Left cardiac atrium (tissue), 4 donors: ENCODE results near the gene ECHS1. TPM values are rescaled to one million over a fixed set of nuclear protein-coding genes. Genes with fewer than 3 reads are reported as not detected.
"Not testable (repeated sequence)": the region's sequence is repeated elsewhere in the genome, so short reads cannot be mapped to it uniquely, and the experiment has no call there.

ENCODE experiments used
- ATAC-seq, 2 donors: fragments of 200-7000 bp; cut with Tn5 transposase; one replicate each; pipeline ENCODE4 v1.9.1; 2020; ENCODE audit warnings: mild to moderate bottlenecking in 2 of 2, moderate library complexity in 2 of 2
- DNase-seq: peaks from one replicate; pipeline ENCODE4 v3.0.0-alpha.2; 2020
- intact Hi-C, 2 donors: fragments of 100-400 bp; cut with DNase I; formaldehyde crosslinking; loops; one replicate each; pipeline versions ENCODE4 v1.14.1 to v1.15.1; 2022 to 2023
- total RNA-seq, 2 donors: library from RNA; stranded (reverse); fragmentation: NEBNext Ultra II Directional; extraction: Animal tissue kit (Norgen Biotek cat#: 25700); gene quantifications; one replicate each; pipeline ENCODE4 v1.2.1, GENCODE V29; 2021
- donor health status: DM: no; HTN: yes; CAD: no.
- donor health status: DM: no; HTN: yes; CAD: no; lungs with severe emphysema.
- donor health status: DM: yes; HTN: yes; CAD: no.
- donor health status: Dilated cardiomyopathy.

The ECHS1 gene
- total RNA-seq, 2 donors from 2014 or later: 106 to 135 TPM

DNA sequence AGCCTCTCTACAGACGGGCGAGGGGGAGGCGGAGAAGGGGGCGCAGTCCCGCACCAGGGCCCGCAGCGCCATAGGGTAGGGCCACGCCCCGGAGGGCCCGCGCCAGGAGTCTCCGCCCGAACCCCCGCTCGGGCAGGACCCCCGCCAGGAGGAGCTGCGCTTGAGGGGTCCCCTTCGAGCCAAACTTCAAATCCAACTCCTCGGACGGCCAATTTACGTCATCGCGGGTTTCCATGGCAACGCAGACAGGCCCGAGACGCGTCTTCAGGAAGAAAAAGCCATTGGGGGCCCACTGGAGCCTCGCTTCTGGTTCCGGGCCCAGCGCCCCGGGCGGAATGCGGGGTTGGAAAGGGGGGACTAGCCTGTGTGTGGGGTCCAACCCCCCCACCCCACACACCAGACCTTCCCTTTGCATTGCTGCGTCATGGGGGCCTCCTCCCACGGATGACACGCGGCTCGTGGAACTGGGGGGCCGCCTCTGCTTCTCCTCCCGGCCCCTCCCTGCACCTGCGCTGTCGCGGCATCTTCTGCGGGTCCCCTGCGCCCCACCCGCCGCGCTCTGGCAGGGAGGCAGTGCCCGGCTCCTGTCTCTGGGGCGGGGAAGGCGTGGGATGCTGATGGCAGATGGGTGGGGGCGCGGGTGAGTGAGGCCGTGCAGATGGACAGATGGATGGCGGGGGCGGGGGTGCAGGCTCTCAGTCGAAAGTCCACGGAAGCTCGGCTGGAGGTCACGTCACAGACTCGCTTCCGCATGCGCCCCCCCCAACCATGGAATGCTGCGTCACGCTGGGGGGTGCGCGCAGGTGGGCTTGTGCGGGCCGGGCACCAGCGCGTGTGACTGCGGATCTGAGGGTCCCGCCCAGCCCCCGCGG is 37.7 kb downstream of the ECHS1 start:
- DNase-seq (peak; percentile 69), ATAC-seq (peak; percentile 41 to 43)
- intact Hi-C loops: loop anchor here in 1 of 2 donors (10.0 kb wide), 1 partner anchor 189 kb away; the partner anchor contains the start of gene CYP2E1

- ATAC-seq (peak in 1 of 2 donors; percentile 49), DNase-seq (no peak)
- intact Hi-C loops: loop anchor here in 1 of 2 donors (10.0 kb wide), 1 partner anchor 190 kb away; the partner anchor contains the start of gene CYP2E1
These were observed 38.5 kb downstream of the ECHS1 start for GRCh38 chr10:133334503-133335245.

- DNase-seq (no peak), ATAC-seq (no peak)
- intact Hi-C loops: loop anchor here in 1 of 2 donors (10.0 kb wide), 1 partner anchor 192 kb away; the partner anchor contains the start of gene CYP2E1
These were observed 40.0 kb downstream of the ECHS1 start for GRCh38 chr10:133332936-133333699.

DNA sequence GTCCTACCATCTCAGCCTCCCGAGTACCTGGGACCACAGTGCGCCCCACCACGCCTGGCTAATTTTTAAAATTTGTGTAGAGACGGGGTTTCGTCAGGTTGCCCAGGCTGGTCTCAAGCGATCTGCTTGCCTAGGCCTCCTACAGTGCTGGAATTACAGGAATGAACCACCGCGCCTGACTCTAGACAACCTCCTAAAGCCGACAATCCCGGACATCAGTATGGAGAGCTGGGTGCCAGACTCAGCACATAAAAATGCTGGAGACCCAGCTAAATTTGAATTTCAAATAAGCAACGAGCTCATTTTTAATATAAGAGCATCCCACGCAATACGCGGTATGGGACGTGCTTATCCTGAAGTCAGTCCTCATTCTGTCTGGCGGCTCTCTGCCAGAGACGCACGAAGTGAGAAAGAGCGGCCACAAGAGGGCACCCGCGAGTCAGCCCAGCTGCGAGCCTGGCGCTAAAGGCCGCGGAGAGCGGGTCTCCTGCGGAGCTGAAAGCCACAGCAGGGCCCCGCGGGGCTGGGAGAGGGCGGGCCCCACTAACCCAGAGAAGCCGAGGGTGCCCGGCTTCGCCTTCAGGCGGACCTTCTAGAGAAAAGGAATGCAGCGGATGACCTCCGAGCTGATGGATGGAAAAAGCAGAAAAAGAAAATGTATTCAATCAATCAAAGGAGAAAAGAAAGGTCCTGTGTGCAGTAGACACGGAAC is 43.5 kb downstream of the ECHS1 start:
- DNase-seq (peak; percentile 90), ATAC-seq (peak; percentile 81 to 87)
- intact Hi-C loops: loop anchor here in 1 of 2 donors (2.0 to 10.0 kb wide), 3 partner anchors 65 to 278 kb away; partner anchors contain the start of genes CYP2E1 and MTG1

DNA sequence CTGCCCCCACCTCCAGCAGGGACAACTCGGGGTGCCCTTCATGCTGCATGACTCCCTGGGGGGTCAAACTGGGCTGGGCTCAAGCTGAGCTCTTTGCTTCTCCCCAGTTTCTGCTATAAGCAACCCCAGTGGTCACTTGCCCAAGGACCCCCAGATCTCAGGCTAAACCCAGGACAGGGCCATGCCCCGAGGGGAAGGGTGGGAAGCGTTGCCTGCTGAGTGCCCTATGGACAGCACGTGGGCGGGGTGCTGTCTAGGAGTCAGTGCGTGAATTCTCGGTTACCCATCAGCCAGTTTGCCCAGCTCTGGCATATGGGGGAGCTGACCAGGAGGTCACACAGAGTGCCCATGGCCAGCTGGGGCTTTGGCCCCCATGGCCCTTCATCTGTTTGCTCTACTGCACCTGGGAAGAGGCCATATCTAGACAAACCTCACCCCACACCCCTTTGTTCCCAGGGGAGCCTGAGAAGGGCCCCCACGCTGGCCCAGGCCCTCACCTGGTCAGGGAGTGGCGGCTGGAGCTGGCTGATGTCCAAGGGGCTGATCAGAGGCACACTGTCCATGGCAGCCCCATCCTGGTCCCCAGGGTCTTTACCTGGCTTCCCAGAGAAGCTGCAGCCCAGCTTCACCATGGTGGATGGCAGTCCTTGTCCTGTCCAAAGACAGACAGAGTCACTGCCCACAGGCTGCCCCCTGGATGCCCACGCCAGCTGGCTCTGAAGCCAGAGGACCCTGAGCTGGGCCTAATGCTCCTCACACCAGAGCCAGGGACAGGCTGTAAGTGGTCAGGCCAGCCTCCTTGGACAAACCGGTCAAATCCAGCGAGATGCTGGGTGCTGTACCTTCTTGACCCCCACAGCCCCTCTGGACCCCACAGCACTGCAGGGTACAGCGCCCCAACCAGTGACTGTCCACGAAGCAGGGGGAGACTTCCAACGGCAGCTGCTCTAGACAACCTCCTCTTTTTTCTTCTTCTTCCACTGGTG is 44.5 kb downstream of the ECHS1 start:
- no peak for DNase-seq
- intact Hi-C loops: loop anchor here in 1 of 2 donors (2.0 to 5.0 kb wide), 2 partner anchors 66 to 279 kb away; partner anchors contain the start of gene MTG1
- no peak for ATAC-seq

GRCh38 chr10:133327651-133328357 is 45.4 kb downstream of the ECHS1 start:
- ATAC-seq (no peak), DNase-seq (no peak)
- intact Hi-C loops: loop anchor here in 1 of 2 donors (2.0 to 5.0 kb wide), 2 partner anchors 67 to 279 kb away; partner anchors contain the start of gene MTG1

GRCh38 chr10:133326745-133327650 is 46.2 kb downstream of the ECHS1 start:
- ATAC-seq (no peak), DNase-seq (no peak)
- intact Hi-C loops: loop anchor here in 1 of 2 donors (5.0 kb wide), 1 partner anchor 280 kb away; no protein-coding TSS in a partner anchor

GRCh38 chr10:133326223-133326551 is 47.0 kb downstream of the ECHS1 start:
- ATAC-seq: no peak
- no peak for DNase-seq
- intact Hi-C loops: loop anchor here in 1 of 2 donors (5.0 kb wide), 1 partner anchor 281 kb away; no protein-coding TSS in a partner anchor

- DNase-seq (no peak), ATAC-seq (peak in 1 of 2 donors; percentile 22)
- intact Hi-C loops: loop anchor here in 1 of 2 donors (5.0 kb wide), 1 partner anchor 282 kb away; no protein-coding TSS in a partner anchor
These were observed 47.5 kb downstream of the ECHS1 start for GRCh38 chr10:133325440-133326222.

DNA sequence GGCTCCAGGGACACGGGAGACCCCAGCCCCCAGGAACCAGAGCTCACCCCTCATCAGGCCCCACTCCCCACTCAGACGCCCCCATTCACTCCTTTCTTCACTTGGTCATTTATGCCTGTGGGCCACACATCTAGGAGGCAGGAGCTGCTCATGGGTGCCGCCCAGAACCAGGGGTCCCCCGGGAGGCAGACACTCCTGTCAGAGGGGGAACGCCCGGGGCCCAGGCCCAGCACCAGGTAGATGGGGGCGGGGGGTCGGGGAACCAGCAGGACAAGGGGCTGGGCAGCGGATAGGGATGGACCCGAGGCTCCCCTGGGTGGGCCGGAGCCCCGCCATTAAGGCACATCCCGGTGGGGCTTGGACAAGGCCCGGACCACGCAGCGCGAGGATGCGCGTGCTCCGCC is 48.3 kb downstream of the ECHS1 start:
- intact Hi-C loops: loop anchor here in 1 of 2 donors (5.0 kb wide), 1 partner anchor 282 kb away; no protein-coding TSS in a partner anchor
- ATAC-seq (no peak), DNase-seq (no peak)

DNA sequence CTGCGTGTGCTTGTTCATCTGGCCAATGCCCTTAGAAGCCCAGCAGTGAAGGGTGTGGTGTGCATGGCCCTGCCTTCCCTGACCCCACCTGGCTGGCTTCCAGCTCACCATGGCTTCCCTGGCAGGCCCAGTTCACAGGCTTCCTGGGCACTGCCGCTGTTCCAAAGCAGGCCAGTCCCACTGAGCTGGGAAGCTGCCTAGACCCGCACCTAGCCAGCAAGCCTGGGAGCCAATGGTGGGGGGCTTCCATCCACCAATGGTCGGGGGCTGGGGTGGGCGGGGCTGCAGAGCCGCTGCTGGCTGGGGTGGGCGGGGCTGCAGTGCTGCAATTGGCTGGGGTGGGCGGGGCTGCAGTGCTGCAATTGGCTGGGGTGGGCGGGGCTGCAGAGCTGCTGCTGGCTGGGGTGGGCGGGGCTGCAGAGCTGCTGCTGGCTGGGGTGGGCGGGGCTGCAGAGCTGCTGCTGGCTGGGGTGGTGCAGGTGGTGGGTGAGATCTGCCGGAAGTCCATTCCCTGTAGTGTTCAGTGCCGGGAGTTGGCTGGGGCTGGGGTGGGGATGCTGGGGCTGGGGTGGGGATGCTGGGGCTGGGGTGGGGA is 48.9 kb downstream of the ECHS1 start:
- intact Hi-C loops: no loop called here
- ATAC-seq (peak; percentile 53 to 83), DNase-seq (no peak)

DNA sequence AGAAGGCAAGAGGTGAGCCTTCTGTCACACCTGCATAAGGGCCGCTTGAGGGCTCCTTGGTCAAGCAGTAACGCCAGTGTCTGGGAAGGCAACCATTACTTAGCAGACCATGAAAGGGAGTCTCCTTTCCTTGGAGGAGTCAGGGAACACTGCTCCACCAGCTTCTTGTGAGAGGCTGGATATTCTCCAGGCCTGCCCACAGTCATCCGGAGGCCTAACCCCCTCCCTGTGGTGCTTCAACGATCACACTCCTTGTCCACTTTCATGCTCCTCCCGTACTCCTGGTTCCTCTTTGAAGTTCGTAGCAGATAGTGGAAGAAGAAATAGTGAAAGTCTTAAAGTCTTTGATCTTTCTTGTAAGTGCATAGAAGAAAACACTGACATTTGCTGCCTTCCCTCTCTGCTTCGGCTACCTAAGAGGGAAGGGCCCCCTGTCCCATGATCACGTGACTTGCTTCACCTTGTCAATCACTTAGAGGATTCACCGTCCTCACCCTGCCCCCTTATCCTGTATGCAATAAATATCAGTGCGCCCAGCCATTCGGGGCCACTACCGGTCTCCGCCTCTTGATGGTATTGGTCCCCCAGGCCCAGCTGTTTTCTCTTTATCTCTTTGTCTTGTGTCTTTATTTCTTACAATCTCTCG is 51.0 kb downstream of the ECHS1 start:
- ATAC-seq, intact Hi-C loops, DNase-seq: not testable (repeated sequence)

GRCh38 chr10:133320852-133321422 is 52.2 kb downstream of the ECHS1 start:
- intact Hi-C loops: not testable (repeated sequence)

More at GRCh38 chr10:133320852-133321422, 52.2 kb downstream of the ECHS1 start:
- not testable (repeated sequence) for DNase-seq, ATAC-seq
